ENCODE results near the gene PAN3.
A peak's percentile ranks its signal among the peaks of the same experiment; 100 is the strongest.

The PAN3 gene

GRCh38 chr13:28316836-28317235 is 178.5 kb downstream of the PAN3 start:
- Mint-ChIP-seq H3K4me3 (no peak overlapping the region), H3K9me3 (no peaks in the 10 kb centered on the region), H3K36me3 (no peaks in the 10 kb centered on the region), H3K27me3 (no peaks in the 10 kb centered on the region), H3K4me1 (no peaks in the 10 kb centered on the region), H3K27ac (no peak overlapping the region)
- no peak for DNase-seq (ENCODE audit: low spot score in 2 of 2)
- no peak for ATAC-seq (ENCODE audit: low read depth)

DNA sequence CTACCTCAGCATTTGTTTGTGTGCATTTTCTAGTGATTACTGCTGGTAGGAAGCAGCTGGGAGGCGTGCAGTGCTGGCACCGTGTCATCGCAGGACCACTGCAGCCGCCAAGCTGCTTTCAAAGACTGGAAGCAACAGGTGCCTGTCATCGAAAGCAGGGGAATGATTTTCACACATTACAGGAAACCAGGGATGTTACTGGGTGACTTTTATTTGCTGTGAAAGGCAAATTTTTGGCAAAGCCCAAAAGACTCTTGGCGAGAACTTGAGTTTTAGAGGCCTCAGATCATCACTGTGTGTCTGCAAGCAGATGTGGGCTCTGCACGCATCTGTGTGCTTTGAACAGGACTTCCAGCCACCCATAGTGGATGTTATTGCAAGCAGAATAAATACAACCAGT is 180.2 kb downstream of the PAN3 start:
- H3K27ac Mint-ChIP-seq: no peak overlapping the region
- no peaks in the 10 kb centered on the region for H3K27me3 Mint-ChIP-seq
- H3K9me3 Mint-ChIP-seq: no peaks in the 10 kb centered on the region
- ATAC-seq (ENCODE audit: low read depth): no peak
- no peak overlapping the region for H3K4me3 Mint-ChIP-seq
- no peak for DNase-seq (ENCODE audit: low spot score in 2 of 2)
- no peaks in the 10 kb centered on the region for H3K36me3 Mint-ChIP-seq
- no peaks in the 10 kb centered on the region for H3K4me1 Mint-ChIP-seq

GRCh38 chr13:28319528-28319927 is 181.2 kb downstream of the PAN3 start:
- Mint-ChIP-seq H3K9me3 (no peaks in the 10 kb centered on the region), H3K27me3 (no peaks in the 10 kb centered on the region), H3K4me1 (peaks cover 3% of the 10 kb centered on the region), H3K27ac (no peak overlapping the region), H3K36me3 (no peaks in the 10 kb centered on the region), H3K4me3 (no peak overlapping the region)
- no peak for ATAC-seq (ENCODE audit: low read depth)
- DNase-seq (ENCODE audit: low spot score in 2 of 2): no peak

DNA sequence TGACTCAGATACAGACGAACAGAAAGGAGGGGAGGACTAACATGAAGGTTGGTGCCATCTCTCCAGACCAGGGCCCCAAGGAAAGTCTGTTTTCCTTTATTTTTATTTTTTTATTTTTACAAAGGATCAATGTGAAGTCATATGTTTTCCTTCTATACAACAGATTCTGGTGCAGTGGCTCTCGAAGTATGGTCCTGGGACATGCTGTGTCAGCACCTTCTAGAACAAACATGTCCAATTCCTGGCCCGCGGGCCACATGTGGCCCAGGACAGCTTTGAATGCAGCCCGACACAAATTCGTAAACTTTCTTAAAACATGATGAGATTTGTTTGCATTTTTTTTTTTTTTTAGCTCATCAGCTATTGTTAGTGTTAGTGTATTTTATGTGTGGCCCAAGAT is 181.9 kb downstream of the PAN3 start:
- ATAC-seq (ENCODE audit: low read depth) (no peak), DNase-seq (ENCODE audit: low spot score in 2 of 2) (no peak)
- H3K27ac Mint-ChIP-seq: no peak overlapping the region
- H3K9me3 Mint-ChIP-seq: no peaks in the 10 kb centered on the region
- peaks cover 3% of the 10 kb centered on the region for H3K4me1 Mint-ChIP-seq
- H3K36me3 Mint-ChIP-seq: no peaks in the 10 kb centered on the region
- no peaks in the 10 kb centered on the region for H3K27me3 Mint-ChIP-seq
- H3K4me3 Mint-ChIP-seq: no peak overlapping the region

GRCh38 chr13:28320884-28321574 is 182.7 kb downstream of the PAN3 start:
- Mint-ChIP-seq H3K9me3 (no peaks in the 10 kb centered on the region), H3K27ac (no peak overlapping the region)
- DNase-seq (ENCODE audit: low spot score in 2 of 2): no peak

DNA sequence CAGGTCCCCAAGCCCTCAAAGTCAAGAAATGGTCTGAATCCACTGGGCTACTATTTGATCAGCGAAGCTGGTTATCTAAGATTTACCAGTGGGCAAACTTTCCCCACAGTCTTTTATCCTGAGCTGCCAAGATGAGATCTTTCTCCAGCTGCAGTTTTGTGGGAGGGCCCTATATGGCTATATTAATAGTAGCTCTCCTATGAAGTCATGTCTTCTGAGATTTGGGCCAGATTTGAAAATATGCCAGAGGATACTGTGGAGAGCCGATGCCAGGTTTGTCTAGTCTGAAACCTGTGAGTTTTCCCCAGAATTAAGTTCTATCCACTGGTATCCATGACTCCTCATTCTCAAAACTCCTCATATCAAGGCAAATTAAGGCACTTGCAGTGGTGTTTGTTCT is 183.4 kb downstream of the PAN3 start:
- no peak overlapping the region for H3K4me3 Mint-ChIP-seq
- peaks cover 3% of the 10 kb centered on the region for H3K4me1 Mint-ChIP-seq
- H3K9me3 Mint-ChIP-seq: no peaks in the 10 kb centered on the region
- no peaks in the 10 kb centered on the region for H3K27me3 Mint-ChIP-seq
- no peak overlapping the region for H3K27ac Mint-ChIP-seq
- ATAC-seq (ENCODE audit: low read depth) (no peak), DNase-seq (ENCODE audit: low spot score in 2 of 2) (no peak)
- H3K36me3 Mint-ChIP-seq: no peaks in the 10 kb centered on the region

More at GRCh38 chr13:28320884-28321574, 182.7 kb downstream of the PAN3 start:
- Mint-ChIP-seq H3K27me3 (no peaks in the 10 kb centered on the region), H3K4me3 (no peak overlapping the region), H3K36me3 (no peaks in the 10 kb centered on the region), H3K4me1 (peaks cover 3% of the 10 kb centered on the region)
- no peak for ATAC-seq (ENCODE audit: low read depth)

DNA sequence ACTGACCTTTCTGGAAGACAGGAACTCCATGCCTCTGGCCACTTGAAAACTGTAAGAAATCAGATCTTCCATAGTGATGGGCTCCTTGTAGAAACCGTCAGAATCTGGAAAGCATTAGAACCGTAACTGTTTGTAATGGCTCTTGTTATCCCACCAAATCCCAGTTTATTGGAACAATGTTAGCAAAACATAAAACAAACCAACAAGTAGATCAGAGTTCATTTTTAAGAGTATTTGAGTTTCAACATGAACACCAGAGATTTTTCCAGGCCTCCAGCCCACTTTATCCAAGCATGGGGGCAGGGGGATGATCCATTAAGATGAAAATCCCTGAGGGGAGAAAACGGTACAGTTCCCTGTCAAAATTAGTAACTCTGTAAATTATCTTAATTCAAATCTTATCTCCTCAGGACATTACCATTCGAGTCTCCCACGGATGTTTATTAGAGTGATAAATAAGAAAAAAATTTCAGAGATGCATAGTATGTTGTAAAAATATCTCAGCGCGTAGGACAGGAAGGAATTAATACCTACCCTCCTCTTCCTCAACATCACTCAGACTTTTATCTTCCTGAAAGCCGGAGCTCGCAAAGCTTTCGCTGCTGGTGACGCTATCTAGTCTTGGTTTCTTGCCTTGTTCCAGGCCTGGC is 184.0 kb downstream of the PAN3 start:
- no peaks in the 10 kb centered on the region for H3K9me3 Mint-ChIP-seq
- DNase-seq (ENCODE audit: low spot score in 2 of 2) (no peak), ATAC-seq (ENCODE audit: low read depth) (no peak)
- H3K27ac Mint-ChIP-seq: no peak overlapping the region
- H3K4me1 Mint-ChIP-seq: peaks cover 3% of the 10 kb centered on the region
- H3K27me3 Mint-ChIP-seq: no peaks in the 10 kb centered on the region
- H3K36me3 Mint-ChIP-seq: no peaks in the 10 kb centered on the region
- no peak overlapping the region for H3K4me3 Mint-ChIP-seq

DNA sequence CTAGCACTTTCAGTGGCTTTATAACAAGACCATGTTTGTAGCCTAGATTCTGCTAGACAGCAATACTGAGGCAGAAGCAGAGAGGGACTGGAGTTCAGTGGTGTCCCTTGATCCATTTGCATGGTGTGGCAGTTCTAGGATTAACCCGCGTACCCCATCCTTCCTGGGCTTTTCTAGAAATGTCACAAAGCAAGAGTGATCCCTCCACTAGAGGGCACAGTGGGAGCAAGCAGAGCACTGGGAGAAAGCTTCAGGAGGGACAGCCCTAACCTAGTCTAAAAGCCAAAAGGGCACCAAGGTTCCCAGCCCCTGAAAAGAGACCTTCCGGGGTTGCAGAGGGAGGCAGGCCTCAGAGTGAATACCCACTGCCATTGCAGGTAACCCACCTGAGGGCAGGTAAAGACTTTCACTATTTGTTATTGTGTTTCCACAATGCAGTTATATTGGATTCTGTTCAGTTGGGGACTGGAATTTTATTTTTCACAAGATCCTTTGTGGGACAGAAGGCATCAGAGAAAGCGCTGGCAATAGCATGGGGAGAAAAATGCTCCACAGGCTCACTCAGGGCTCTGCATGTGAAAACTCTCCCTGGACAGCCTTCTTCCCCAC is 185.9 kb downstream of the PAN3 start:
- H3K4me3 Mint-ChIP-seq: no peak overlapping the region
- H3K9me3 Mint-ChIP-seq: no peaks in the 10 kb centered on the region
- H3K27me3 Mint-ChIP-seq: no peaks in the 10 kb centered on the region
- ATAC-seq (ENCODE audit: low read depth) (peak; percentile 75), DNase-seq (ENCODE audit: low spot score in 2 of 2) (peak; percentile 49 to 55)
- H3K36me3 Mint-ChIP-seq: no peaks in the 10 kb centered on the region
- H3K27ac Mint-ChIP-seq: no peak overlapping the region
- H3K4me1 Mint-ChIP-seq: peaks cover 3% of the 10 kb centered on the region

GRCh38 chr13:28325022-28325421 is 186.7 kb downstream of the PAN3 start:
- no peak for DNase-seq (ENCODE audit: low spot score in 2 of 2)
- H3K27me3 Mint-ChIP-seq: no peaks in the 10 kb centered on the region
- H3K4me1 Mint-ChIP-seq: peaks cover 3% of the 10 kb centered on the region
- no peak overlapping the region for H3K4me3 Mint-ChIP-seq
- H3K27ac Mint-ChIP-seq: no peak overlapping the region
- ATAC-seq (ENCODE audit: low read depth): no peak
- no peaks in the 10 kb centered on the region for H3K36me3 Mint-ChIP-seq
- no peaks in the 10 kb centered on the region for H3K9me3 Mint-ChIP-seq

DNA sequence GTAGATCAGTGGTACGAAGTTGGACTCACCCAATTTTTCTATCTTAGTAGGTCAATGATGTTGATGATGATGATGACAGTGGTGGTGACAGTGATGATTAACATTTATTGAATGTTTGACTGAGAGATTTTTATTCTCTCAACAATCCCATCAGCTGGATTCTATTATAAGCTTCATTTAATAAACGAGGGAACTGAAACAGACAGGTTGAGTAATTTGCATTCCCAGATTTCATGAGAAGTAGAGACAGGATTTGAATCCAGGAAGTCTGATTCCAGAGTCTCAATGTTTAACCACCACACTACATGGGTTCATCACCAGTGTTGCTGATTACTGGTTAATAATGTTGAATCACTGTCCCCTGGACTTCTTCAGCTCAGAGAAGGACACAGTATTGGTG is 187.7 kb downstream of the PAN3 start:
- H3K4me1 Mint-ChIP-seq: peaks cover 3% of the 10 kb centered on the region
- DNase-seq (ENCODE audit: low spot score in 2 of 2) (no peak), ATAC-seq (ENCODE audit: low read depth) (no peak)
- H3K36me3 Mint-ChIP-seq: no peaks in the 10 kb centered on the region
- no peaks in the 10 kb centered on the region for H3K9me3 Mint-ChIP-seq
- H3K27ac Mint-ChIP-seq: no peak overlapping the region
- no peaks in the 10 kb centered on the region for H3K27me3 Mint-ChIP-seq
- H3K4me3 Mint-ChIP-seq: no peak overlapping the region

- ATAC-seq (ENCODE audit: low read depth) (no peak), DNase-seq (ENCODE audit: low spot score in 2 of 2) (no peak)
- Mint-ChIP-seq H3K4me1 (peaks cover 3% of the 10 kb centered on the region), H3K27me3 (no peaks in the 10 kb centered on the region), H3K27ac (no peak overlapping the region), H3K36me3 (no peaks in the 10 kb centered on the region), H3K9me3 (no peaks in the 10 kb centered on the region), H3K4me3 (no peak overlapping the region)
These were observed 189.3 kb downstream of the PAN3 start for GRCh38 chr13:28327373-28328270.

GRCh38 chr13:28328271-28328607 is 189.9 kb downstream of the PAN3 start:
- Mint-ChIP-seq H3K4me3 (no peak overlapping the region), H3K27ac (no peak overlapping the region), H3K36me3 (no peaks in the 10 kb centered on the region), H3K9me3 (no peaks in the 10 kb centered on the region), H3K27me3 (no peaks in the 10 kb centered on the region), H3K4me1 (peaks cover 3% of the 10 kb centered on the region)
- ATAC-seq (ENCODE audit: low read depth): no peak
- DNase-seq (ENCODE audit: low spot score in 2 of 2): no peak

DNA sequence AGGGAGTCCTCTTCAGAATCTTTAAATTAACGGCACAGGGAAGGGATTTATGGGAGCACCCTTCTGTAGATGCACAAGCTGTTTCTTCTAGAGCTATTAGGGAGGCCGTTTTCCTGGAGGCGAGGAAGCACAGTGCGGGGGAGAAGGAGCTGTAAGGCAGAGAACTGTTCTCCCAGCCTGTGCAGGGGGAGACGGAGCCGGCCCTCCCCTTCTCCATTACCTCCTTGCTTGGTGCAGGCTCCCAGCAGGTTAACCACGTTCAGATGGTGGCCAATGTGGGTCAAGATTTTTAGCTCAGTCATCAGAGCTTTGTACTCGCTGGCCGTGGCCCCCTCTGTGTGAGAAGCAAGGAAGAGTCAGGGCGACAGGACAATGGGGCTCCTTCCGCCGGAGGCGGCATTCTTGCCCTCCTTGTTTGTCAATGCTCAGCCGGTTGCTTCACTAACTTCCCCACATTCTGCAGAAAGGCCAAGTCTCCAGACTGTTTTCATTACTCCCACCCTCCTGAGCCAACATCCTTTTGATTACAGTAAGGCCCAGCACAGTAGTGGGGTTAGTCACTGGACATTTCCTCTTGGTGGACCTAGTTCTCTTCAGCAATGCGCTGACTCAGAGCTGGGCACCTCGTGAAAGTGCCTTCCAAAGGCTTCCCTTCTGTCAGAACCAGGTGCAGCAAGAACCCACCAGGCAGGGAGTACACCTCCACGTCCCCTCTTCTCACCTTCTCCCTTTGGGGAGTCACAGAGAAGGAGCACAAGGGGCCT is 191.2 kb downstream of the PAN3 start:
- Mint-ChIP-seq H3K27me3 (no peaks in the 10 kb centered on the region), H3K4me3 (no peak overlapping the region), H3K36me3 (no peaks in the 10 kb centered on the region), H3K9me3 (no peaks in the 10 kb centered on the region), H3K27ac (no peak overlapping the region), H3K4me1 (no peaks in the 10 kb centered on the region)
- ATAC-seq (ENCODE audit: low read depth): no peak
- no peak for DNase-seq (ENCODE audit: low spot score in 2 of 2)
